Heart right ventricle (tissue), 16 donors: Measurements from ENCODE around the gene MVP. TPM values are rescaled to one million over a fixed set of nuclear protein-coding genes. Genes with fewer than 3 reads are reported as not detected.

Experiments
- ATAC-seq, 8 donors: fragments of 200-7000 bp; cut with Tn5 transposase; one replicate each; pipeline ENCODE4 v1.9.1; 2020; ENCODE audit warnings: mild to moderate bottlenecking in 8 of 8, moderate library complexity in 8 of 8, moderate number of reproducible peaks in 1 of 8
- DNase-seq, 2 donors: peaks; one replicate each; pipeline ENCODE4 v3.0.0-alpha.2; 2020
- H3K27ac ChIP-seq, 10 donors: fragments of 200-600 bp; sonication (generic) in 2 of 10; one replicate each; pipeline versions ENCODE4 v1.5.0 to v1.8.0; 2020 to 2022; ENCODE audit warnings: mild to moderate bottlenecking in 3 of 10
- H3K27me3 ChIP-seq, 7 donors: fragments of 200-600 bp; one replicate each; pipeline ENCODE4 v1.8.0; 2021 to 2022; ENCODE audit warnings: mild to moderate bottlenecking in 2 of 7
- H3K36me3 ChIP-seq, 9 donors: fragments of 200-600 bp; sonication (generic) in 1 of 9; one replicate each; pipeline versions ENCODE4 v1.5.0 to v1.8.0; 2020 to 2022; ENCODE audit warnings: mild to moderate bottlenecking in 2 of 9
- H3K4me1 ChIP-seq, 9 donors: fragments of 200-600 bp; sonication (generic) in 1 of 9; one replicate each; pipeline versions ENCODE4 v1.5.0 to v1.8.0; 2020 to 2022; ENCODE audit warnings: mild to moderate bottlenecking in 4 of 9
- H3K4me3 ChIP-seq, 10 donors: fragments of 200-600 bp; sonication (generic) in 2 of 10; one replicate each; pipeline versions ENCODE4 v1.5.0 to v1.8.0; 2020 to 2022; ENCODE audit warnings: mild to moderate bottlenecking in 7 of 10, moderate library complexity in 2 of 10
- H3K9me3 ChIP-seq, 11 donors: fragments of 200-600 bp in 10 of 11; sonication (generic) in 2 of 11; one replicate each; pipeline versions ENCODE4 v1.5.0 to v1.8.0; 2013 to 2022; ENCODE audit warnings: mild to moderate bottlenecking in 2 of 11, control low read depth in 1 of 11, moderate library complexity in 1 of 11
- WGBS, 2 donors: extraction: QIAGEN DNeasy Blood & Tissue Kit; methylation state at CpG; one replicate each; pipeline ENCODE4 v1.1.7; 2013; ENCODE audit warnings: inconsistent platforms in 1 of 2; 5-methylcytosine and 5-hydroxymethylcytosine counted together
- intact Hi-C, 10 donors: fragments of 100-400 bp; cut with DNase I; formaldehyde crosslinking; loops; one replicate each; pipeline versions ENCODE4 v1.11.1 to v1.14.2; 2022
- polyA plus RNA-seq, 2 donors: library from polyadenylated mRNA; stranded (reverse); fragments of 200-250 nt; gene quantifications; one replicate each; pipeline ENCODE4 v1.2.3, GENCODE V29; 2013
- total RNA-seq, 10 donors: library from RNA; stranded (reverse); fragmentation: NEBNext Ultra II Directional in 3 of 10; extraction: Animal tissue kit (Norgen Biotek cat#: 25700) in 3 of 10; gene quantifications; one replicate each; pipeline versions ENCODE4 v1.2.1 to v1.2.4, GENCODE V29; 2021 to 2023
- TF ChIP-seq, protein P1 (sequence below), 9 donors: fragments of 200-600 bp; sonication (generic) in 2 of 9; IDR thresholded peaks; one replicate each; pipeline versions ENCODE4 v1.5.0 to v1.8.0; 2021 to 2022; ENCODE audit warnings: antibody characterized with exemption in 9 of 9, mild to moderate bottlenecking in 5 of 9, moderate library complexity in 1 of 9
- donor health status: Arrhythmogenic right ventricular cardiomyopathy.
- donor health status: ischemic (EF 13 %, LVEDD 7.1; RV severe dilation, severe dysfunction).
- donor health status: healthy with polysubstance abuse.
- donor health status: DM: no; HTN: yes; CAD: no.
- donor health status: DM: no; HTN: no; CAD: no.
- donor health status: ischemic (EF 25% LVEDD 6.9; RV normal size, moderate dysfunction).
- donor health status: ischemic (EF 25% LVEDD 5.7; RV mildly dilated, moderate dysfunction).
- donor health status: healthy.
- donor health status: DM: yes; HTN: yes; CAD: no.
- donor health status: Ischemic cardiomyopathy.
- donor health status: ischemic (EF 35%, LVEDD 5.7; RV mildly dilated, moderate dysfunction).
- donor health status: nonischemic (EF 11% LVEDD 7.7; RV severe dilation, severe dysfunction).
- donor health status: DM: yes; HTN: yes; CAD: no.
- donor health status: PGD.
- donor health status: ischemic (EF 29% LVEDD 5.4; RV normal size, mild dysfunction).
- donor health status: nonischemic (EF 23%, LVEDD 6.1; RV moderate dilation, normal function).

MVP gene
- total and polyA plus RNA-seq, 12 donors = 24.5 to 122 (median 42.7) TPM

DNA sequence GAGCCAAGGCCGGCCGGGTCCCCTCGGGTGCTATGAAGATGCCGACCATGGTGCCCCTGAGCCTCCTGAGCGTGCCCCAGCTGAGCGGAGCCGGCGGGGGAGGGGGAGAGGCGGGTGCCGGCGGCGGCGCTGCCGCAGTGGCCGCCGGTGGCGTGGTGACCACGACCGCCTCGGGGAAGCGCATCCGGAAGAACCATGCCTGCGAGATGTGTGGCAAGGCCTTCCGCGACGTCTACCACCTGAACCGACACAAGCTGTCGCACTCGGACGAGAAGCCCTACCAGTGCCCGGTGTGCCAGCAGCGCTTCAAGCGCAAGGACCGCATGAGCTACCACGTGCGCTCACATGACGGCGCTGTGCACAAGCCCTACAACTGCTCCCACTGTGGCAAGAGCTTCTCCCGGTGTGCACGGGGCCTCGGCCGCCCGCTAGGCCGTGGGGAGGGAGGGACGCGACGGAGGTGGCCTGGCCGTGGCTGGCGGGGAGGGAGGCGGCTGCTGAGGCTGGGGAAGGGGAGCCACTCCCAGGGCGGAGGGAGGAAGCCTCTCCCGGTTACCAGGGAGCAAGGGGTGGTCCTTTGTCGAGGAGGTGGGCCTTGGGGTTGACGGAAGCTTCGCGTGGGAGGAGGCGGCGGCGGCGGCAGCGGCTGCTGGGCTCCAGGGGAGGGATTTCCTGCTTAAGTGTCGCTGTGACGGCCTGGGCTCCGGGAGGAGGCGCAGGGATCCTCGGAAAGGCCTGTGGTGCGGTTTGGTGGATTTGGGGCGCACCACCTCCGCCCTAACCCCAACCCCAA is 12.6 kb upstream of the MVP start:
- peak; percentile 12 to 56 (median 34) for ATAC-seq
- H3K4me1 ChIP-seq = peaks cover 31 to 65% (median 63%) of the 10 kb centered on the region in 9 donors
- peaks cover 0 to 12% (median 0%) of the 10 kb centered on the region in 7 donors for H3K27me3 ChIP-seq
- intact Hi-C loops = loop anchor here in 1 of 10 donors (10.0 kb wide), 1 partner anchor 167 kb away; the partner anchor contains the start of gene TAOK2
- H3K9me3 ChIP-seq = no peaks in the 10 kb centered on the region
- TF ChIP-seq, protein P1, sequence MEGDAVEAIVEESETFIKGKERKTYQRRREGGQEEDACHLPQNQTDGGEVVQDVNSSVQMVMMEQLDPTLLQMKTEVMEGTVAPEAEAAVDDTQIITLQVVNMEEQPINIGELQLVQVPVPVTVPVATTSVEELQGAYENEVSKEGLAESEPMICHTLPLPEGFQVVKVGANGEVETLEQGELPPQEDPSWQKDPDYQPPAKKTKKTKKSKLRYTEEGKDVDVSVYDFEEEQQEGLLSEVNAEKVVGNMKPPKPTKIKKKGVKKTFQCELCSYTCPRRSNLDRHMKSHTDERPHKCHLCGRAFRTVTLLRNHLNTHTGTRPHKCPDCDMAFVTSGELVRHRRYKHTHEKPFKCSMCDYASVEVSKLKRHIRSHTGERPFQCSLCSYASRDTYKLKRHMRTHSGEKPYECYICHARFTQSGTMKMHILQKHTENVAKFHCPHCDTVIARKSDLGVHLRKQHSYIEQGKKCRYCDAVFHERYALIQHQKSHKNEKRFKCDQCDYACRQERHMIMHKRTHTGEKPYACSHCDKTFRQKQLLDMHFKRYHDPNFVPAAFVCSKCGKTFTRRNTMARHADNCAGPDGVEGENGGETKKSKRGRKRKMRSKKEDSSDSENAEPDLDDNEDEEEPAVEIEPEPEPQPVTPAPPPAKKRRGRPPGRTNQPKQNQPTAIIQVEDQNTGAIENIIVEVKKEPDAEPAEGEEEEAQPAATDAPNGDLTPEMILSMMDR (IDR thresholded peaks at IDR 0.05) = peak in 8 of 9 donors; percentile 17 to 68 (median 46)
- WGBS, 2 donors = 2 to 4% methylated on average over 69 of the region's 69 CpGs
- H3K36me3 ChIP-seq = peaks cover 0 to 25% (median 14%) of the 10 kb centered on the region in 9 donors
- H3K27ac ChIP-seq = peak overlapping the region; percentile 72 to 97 (median 92)
- peak; percentile 90 to 95 for DNase-seq
- H3K4me3 ChIP-seq = peak overlapping the region; percentile 38 to 67 (median 58)

DNA sequence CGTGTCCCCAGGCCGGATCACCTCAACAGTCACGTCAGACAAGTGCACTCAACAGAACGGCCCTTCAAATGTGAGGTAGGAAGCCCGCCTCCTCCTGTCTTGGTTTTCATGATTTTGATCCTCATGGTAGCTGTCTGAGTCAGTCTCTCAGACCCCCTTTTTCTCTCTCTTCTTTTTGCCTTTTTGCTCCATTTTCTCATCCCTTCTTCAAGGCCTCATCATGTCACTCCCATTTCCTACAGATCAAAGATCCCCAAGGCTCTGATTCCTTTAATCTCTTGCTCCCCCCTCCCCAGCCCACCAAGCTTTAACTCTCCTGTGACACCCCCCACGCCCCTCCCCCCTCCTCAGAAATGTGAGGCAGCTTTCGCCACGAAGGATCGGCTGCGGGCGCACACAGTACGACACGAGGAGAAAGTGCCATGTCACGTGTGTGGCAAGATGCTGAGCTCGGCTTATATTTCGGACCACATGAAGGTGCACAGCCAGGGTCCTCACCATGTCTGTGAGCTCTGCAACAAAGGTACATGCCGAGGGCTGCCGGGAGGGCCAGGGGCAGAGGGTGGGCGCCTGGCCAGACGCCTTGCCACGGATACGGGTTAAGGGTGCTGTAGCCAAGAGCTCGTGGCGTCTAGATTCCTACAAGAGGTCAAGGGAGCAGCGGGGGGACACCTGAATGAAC is 11.9 kb upstream of the MVP start:
- H3K27me3 ChIP-seq = peaks cover 0 to 16% (median 0%) of the 10 kb centered on the region in 7 donors
- peaks cover 0 to 22% (median 14%) of the 10 kb centered on the region in 9 donors for H3K36me3 ChIP-seq
- peak in 1 of 2 donors; percentile 29 for DNase-seq
- H3K27ac ChIP-seq = peak overlapping the region; percentile 44 to 97 (median 92)
- 43 to 44% methylated on average over 25 of the region's 25 CpGs for WGBS, 2 donors
- no peaks in the 10 kb centered on the region for H3K9me3 ChIP-seq
- peak overlapping the region; percentile 9 to 67 (median 58) for H3K4me3 ChIP-seq
- intact Hi-C loops = loop anchor here in 1 of 10 donors (10.0 kb wide), 1 partner anchor 166 kb away; the partner anchor contains the start of gene TAOK2
- TF ChIP-seq, protein P1 (IDR thresholded peaks at IDR 0.05) = no peak
- H3K4me1 ChIP-seq = peaks cover 31 to 72% (median 70%) of the 10 kb centered on the region in 9 donors
- ATAC-seq = no peak

DNA sequence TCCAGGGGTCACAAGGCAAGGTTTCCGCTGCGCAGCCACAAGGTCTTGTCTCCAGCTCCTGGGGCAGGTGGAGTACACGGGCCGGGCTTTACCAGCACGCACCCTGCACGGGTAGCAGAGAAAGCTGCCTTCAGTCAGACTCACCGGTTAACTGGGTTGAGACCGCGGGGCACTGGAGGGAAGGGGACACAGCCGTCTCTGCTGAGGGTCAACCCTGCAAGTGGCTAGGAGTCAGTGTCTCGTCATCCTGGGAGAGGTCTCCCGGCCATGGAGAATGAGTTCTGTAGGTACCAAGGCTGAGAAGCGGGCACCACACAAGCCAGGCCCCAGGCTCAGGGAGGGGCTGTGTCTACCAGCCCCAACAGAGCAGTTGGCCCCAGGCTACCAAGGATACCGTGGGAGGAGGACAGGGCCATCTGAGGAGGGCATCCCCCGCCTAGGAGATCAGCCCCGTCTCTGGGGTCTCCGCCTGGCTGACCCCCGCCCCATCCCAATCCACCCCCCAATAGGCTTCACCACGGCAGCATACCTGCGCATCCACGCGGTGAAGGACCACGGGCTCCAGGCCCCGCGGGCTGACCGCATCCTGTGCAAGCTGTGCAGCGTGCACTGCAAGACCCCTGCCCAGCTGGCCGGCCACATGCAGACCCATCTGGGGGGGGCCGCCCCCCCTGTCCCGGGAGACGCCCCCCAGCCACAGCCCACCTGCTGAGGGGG is 11.1 kb upstream of the MVP start:
- no peaks in the 10 kb centered on the region for H3K9me3 ChIP-seq
- WGBS, 2 donors = 72 to 74% methylated on average over 30 to 31 of the region's 31 CpGs
- peak overlapping the region in 6 of 10 donors; percentile 52 to 67 (median 62) for H3K4me3 ChIP-seq
- no peak for DNase-seq
- no peak for ATAC-seq
- peak overlapping the region in 8 of 10 donors; percentile 86 to 97 (median 93) for H3K27ac ChIP-seq
- H3K4me1 ChIP-seq = peaks cover 31 to 73% (median 67%) of the 10 kb centered on the region in 9 donors
- H3K27me3 ChIP-seq = peaks cover 0 to 16% (median 0%) of the 10 kb centered on the region in 7 donors
- intact Hi-C loops = loop anchor here in 1 of 10 donors (10.0 kb wide), 1 partner anchor 166 kb away; the partner anchor contains the start of gene TAOK2
- TF ChIP-seq, protein P1 (IDR thresholded peaks at IDR 0.05) = no peak
- peaks cover 0 to 22% (median 14%) of the 10 kb centered on the region in 9 donors for H3K36me3 ChIP-seq
